CD14-positive monocyte (primary cell): ENCODE results near the gene TRPM8. TPM values are rescaled to one million over a fixed set of nuclear protein-coding genes. Genes with fewer than 3 reads are reported as not detected.
"Not testable (repeated sequence)": the region's sequence is repeated elsewhere in the genome, so short reads cannot be mapped to it uniquely, and the experiment has no call there.

ENCODE experiments used
- DNase-seq, 3 donors: peaks; one replicate each; pipeline ENCODE4 v3.0.0-alpha.2; 2011 to 2022
- H2AFZ ChIP-seq: 2 replicates; pipeline ENCODE4 v1.6.0; 2012; ENCODE audit warnings: mild to moderate bottlenecking, low read depth, low read length, inconsistent platforms; ENCODE audit not compliant: insufficient read depth, poor library complexity, severe bottlenecking
- H3K27ac ChIP-seq, 2 donors: 1 replicate in 1 of 2; 2 replicates in 1 of 2; pipeline ENCODE4 v1.5.1; 2012 to 2013; ENCODE audit warnings: low read length in 2 of 2, control low read depth in 1 of 2, inconsistent platforms in 1 of 2, low read depth in 1 of 2, mild to moderate bottlenecking in 1 of 2
- H3K27me3 ChIP-seq, 2 donors: one replicate each; pipeline versions ENCODE4 v1.6.0 to v1.6.1; 2011 to 2013; ENCODE audit warnings: low read length in 2 of 2; ENCODE audit not compliant: control insufficient read depth in 2 of 2, insufficient read depth in 2 of 2
- H3K36me3 ChIP-seq, 2 donors: replicated peaks in 1 of 2; 1 replicate in 1 of 2; 2 replicates in 1 of 2; pipeline versions ENCODE4 v1.5.1 to v1.6.1; 2012 to 2013; ENCODE audit warnings: low read length in 2 of 2, control low read depth in 1 of 2, inconsistent platforms in 1 of 2, mild to moderate bottlenecking in 1 of 2; ENCODE audit not compliant: insufficient read depth in 2 of 2, control insufficient read depth in 1 of 2
- H3K4me1 ChIP-seq, 2 donors: 1 replicate in 1 of 2; 2 replicates in 1 of 2; pipeline versions ENCODE4 v1.5.1 to v1.6.1; 2012 to 2013; ENCODE audit warnings: low read length in 2 of 2, control low read depth in 1 of 2, inconsistent platforms in 1 of 2, mild to moderate bottlenecking in 1 of 2, moderate library complexity in 1 of 2; ENCODE audit not compliant: insufficient read depth in 2 of 2, control insufficient read depth in 1 of 2
- H3K4me2 ChIP-seq: replicated peaks from 2 replicates; pipeline ENCODE3; 2012; ENCODE audit warnings: low read length, moderate library complexity, mild to moderate bottlenecking; ENCODE audit not compliant: poor library complexity, severe bottlenecking; ENCODE audit errors: extremely low read depth
- H3K4me3 ChIP-seq, 3 experiments: fragments of 200-600 bp in 1 of 3; sonication (generic) in 1 of 3; replicated peaks in 1 of 3; 1 replicate in 2 of 3; 2 replicates in 1 of 3; pipeline ENCODE4 v1.5.1; 2011 to 2013; ENCODE audit warnings: low read length in 3 of 3, mild to moderate bottlenecking in 3 of 3, control low read depth in 2 of 3, low read depth in 2 of 3, inconsistent platforms in 1 of 3, moderate library complexity in 1 of 3
- H3K79me2 ChIP-seq: 2 replicates; pipeline ENCODE4 v1.6.0; 2012; ENCODE audit warnings: mild to moderate bottlenecking, control low read depth, inconsistent platforms, low read length, moderate library complexity; ENCODE audit not compliant: insufficient read depth
- H3K9ac ChIP-seq: 2 replicates; pipeline ENCODE4 v1.6.0; 2017; ENCODE audit warnings: low read length, mild to moderate bottlenecking; ENCODE audit not compliant: insufficient read depth, poor library complexity, severe bottlenecking
- H3K9me3 ChIP-seq, 2 donors: replicated peaks in 1 of 2; 1 replicate in 1 of 2; 2 replicates in 1 of 2; pipeline versions ENCODE4 v1.5.1 to v1.6.1; 2012 to 2013; ENCODE audit warnings: low read length in 2 of 2, control low read depth in 1 of 2; ENCODE audit not compliant: control insufficient read depth in 1 of 2, insufficient read depth in 1 of 2
- H4K20me1 ChIP-seq: 2 replicates; pipeline ENCODE4 v1.6.0; 2012; ENCODE audit warnings: mild to moderate bottlenecking, low read length, control low read depth, moderate library complexity; ENCODE audit not compliant: insufficient read depth
- H3K27ac Mint-ChIP-seq, 7 donors: one replicate each; pipeline ENCODE4 v1.8.0; 2020; ENCODE audit warnings: mild to moderate bottlenecking in 7 of 7, mixed read lengths in 7 of 7, moderate library complexity in 6 of 7, inconsistent platforms in 2 of 7
- H3K27me3 Mint-ChIP-seq, 3 donors: one replicate each; pipeline ENCODE4 v1.8.0; 2021 to 2022; ENCODE audit warnings: low read depth in 3 of 3, mild to moderate bottlenecking in 3 of 3, mixed read lengths in 3 of 3, moderate library complexity in 3 of 3, inconsistent platforms in 1 of 3
- H3K36me3 Mint-ChIP-seq, 2 donors: one replicate each; pipeline ENCODE4 v1.8.0; 2020; ENCODE audit warnings: mixed read lengths in 2 of 2, inconsistent platforms in 1 of 2, mild to moderate bottlenecking in 1 of 2
- H3K4me1 Mint-ChIP-seq: one replicate; pipeline ENCODE4 v1.8.0; 2020; ENCODE audit warnings: mild to moderate bottlenecking, mixed read lengths
- H3K4me3 Mint-ChIP-seq, 2 donors: one replicate each; pipeline ENCODE4 v1.8.0; 2020; ENCODE audit warnings: mild to moderate bottlenecking in 2 of 2, mixed read lengths in 2 of 2, moderate library complexity in 1 of 2
- H3K9me3 Mint-ChIP-seq, 7 donors: one replicate each; pipeline ENCODE4 v1.8.0; 2020 to 2022; ENCODE audit warnings: mixed read lengths in 7 of 7, mild to moderate bottlenecking in 6 of 7, moderate library complexity in 6 of 7, inconsistent platforms in 2 of 7
- WGBS: methylation state at CpG from one replicate; pipeline ENCODE4 v1.1.5; 2013; ENCODE audit warnings: missing lambda C conversion rate; ENCODE audit not compliant: insufficient coverage; 5-methylcytosine and 5-hydroxymethylcytosine counted together
- intact Hi-C, 2 donors: fragments of 100-400 bp; cut with micrococcal nuclease; formaldehyde crosslinking; loops; one replicate each; pipeline versions ENCODE4 v1.15.0 to v1.15.1; 2023
- polyA plus RNA-seq, 3 donors: library from polyadenylated mRNA; depleted of rRNA in 1 of 3; unstranded in 2 of 3; stranded (reverse) in 1 of 3; fragments of 300-500 nt in 2 of 3; fragments of >200 nt in 1 of 3; fragmentation: Illumina TruSeq in 2 of 3; gene quantifications; 1 replicate in 2 of 3; 2 replicates in 1 of 3; pipeline ENCODE4 v1.2.3, GENCODE V29; 2012 to 2021
- TF ChIP-seq, protein P1 (sequence below): fragments of 200-600 bp; IDR thresholded peaks from one replicate; pipeline ENCODE4 v1.8.0; 2022; ENCODE audit warnings: antibody characterized with exemption, mild to moderate bottlenecking

The TRPM8 gene
- polyA plus RNA-seq, 3 donors, result not detected

DNA sequence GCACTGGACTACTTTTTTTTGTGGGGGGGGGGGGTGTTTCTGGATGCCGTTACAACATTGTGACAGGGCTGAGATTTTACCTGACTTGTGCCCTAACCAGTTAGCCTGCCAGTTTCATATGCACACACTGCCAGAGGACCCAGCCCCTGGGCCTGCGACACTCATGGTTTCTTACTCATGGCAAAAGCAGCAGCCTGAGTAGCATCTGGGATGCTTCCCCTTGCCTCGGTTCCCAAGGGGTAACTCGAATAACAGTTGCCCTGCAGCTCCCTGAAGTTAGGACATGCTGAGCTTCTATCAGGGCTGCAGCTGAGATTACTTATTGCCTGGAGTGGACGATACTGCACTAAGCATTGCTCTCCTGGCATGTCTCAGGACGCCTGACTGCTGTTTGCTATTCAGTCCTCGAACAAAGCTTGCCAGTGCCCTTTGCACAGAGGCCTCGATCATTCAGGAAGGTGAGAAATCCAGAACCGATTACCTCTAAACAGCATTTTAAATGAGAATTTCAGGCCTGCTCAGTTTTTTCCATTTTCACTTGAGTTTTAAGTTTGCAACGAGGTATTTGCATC, 47.9 kb downstream of the TRPM8 start:
- Histone ChIP-seq H3K4me1 (no peaks in the 10 kb centered on the region), H4K20me1 (no peaks in the 10 kb centered on the region), H3K27ac (no peak overlapping the region), H3K27me3 (no peaks in the 10 kb centered on the region), H2AFZ (no peak overlapping the region), H3K36me3 (no peaks in the 10 kb centered on the region), H3K9me3 (no peaks in the 10 kb centered on the region), H3K4me2 (no peak overlapping the region), H3K9ac (no peak overlapping the region), H3K79me2 (no peaks in the 10 kb centered on the region), H3K4me3 (no peak overlapping the region)
- TF ChIP-seq, protein P1, sequence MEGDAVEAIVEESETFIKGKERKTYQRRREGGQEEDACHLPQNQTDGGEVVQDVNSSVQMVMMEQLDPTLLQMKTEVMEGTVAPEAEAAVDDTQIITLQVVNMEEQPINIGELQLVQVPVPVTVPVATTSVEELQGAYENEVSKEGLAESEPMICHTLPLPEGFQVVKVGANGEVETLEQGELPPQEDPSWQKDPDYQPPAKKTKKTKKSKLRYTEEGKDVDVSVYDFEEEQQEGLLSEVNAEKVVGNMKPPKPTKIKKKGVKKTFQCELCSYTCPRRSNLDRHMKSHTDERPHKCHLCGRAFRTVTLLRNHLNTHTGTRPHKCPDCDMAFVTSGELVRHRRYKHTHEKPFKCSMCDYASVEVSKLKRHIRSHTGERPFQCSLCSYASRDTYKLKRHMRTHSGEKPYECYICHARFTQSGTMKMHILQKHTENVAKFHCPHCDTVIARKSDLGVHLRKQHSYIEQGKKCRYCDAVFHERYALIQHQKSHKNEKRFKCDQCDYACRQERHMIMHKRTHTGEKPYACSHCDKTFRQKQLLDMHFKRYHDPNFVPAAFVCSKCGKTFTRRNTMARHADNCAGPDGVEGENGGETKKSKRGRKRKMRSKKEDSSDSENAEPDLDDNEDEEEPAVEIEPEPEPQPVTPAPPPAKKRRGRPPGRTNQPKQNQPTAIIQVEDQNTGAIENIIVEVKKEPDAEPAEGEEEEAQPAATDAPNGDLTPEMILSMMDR, result no peak
- H3K4me1 Mint-ChIP-seq, result no peaks in the 10 kb centered on the region
- H3K4me3 Mint-ChIP-seq, result no peak overlapping the region
- no peak for DNase-seq
- H3K36me3 Mint-ChIP-seq, result no peaks in the 10 kb centered on the region
- no peak overlapping the region for H3K27ac Mint-ChIP-seq
- peaks cover 0 to 4% (median 2%) of the 10 kb centered on the region in 3 donors for H3K27me3 Mint-ChIP-seq
- 82% methylated on average over 5 of the region's 10 CpGs for WGBS
- intact Hi-C loops, result no loop called here
- H3K9me3 Mint-ChIP-seq, result peaks cover 0 to 2% (median 0%) of the 10 kb centered on the region in 7 donors

DNA sequence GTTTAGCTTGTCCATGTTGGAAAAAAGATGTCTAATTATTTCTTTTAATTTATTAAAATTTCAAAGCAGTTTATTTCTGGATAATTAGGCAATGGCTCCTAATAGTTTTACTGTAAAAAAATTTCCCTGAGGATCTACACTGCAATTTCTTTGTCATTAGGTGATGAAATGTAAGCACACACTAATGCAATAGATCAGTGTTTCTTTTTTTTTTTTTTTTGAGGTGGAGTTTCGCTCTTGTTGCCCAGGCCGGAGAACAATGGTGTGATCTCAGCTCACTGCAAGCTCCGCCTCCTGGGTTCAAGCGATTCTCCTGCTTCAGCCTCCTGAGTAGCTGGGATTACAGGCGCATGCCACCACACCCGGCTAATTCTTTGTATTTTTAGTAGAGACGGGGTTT, 48.5 kb downstream of the TRPM8 start:
- H3K4me2 ChIP-seq, H3K9me3 ChIP-seq, H3K27me3 Mint-ChIP-seq, H3K27ac ChIP-seq, intact Hi-C loops, H3K27ac Mint-ChIP-seq, H3K4me3 ChIP-seq, H3K4me1 Mint-ChIP-seq, H2AFZ ChIP-seq, H3K79me2 ChIP-seq, H3K4me1 ChIP-seq, H3K27me3 ChIP-seq, H3K9me3 Mint-ChIP-seq, H3K36me3 ChIP-seq, H4K20me1 ChIP-seq, H3K36me3 Mint-ChIP-seq, H3K9ac ChIP-seq, H3K4me3 Mint-ChIP-seq, DNase-seq: not testable (repeated sequence)
- 83% methylated on average over 1 of the region's 7 CpGs for WGBS
